BJ (cell line): ENCODE results near the gene PHETA2. TPM values are rescaled to one million over a fixed set of nuclear protein-coding genes. Genes with fewer than 3 reads are reported as not detected.
"Not testable (repeated sequence)": the region's sequence is repeated elsewhere in the genome, so short reads cannot be mapped to it uniquely, and the experiment has no call there.

Experiments
- CTCF ChIA-PET: fragments of 350-600 bp; formaldehyde crosslinking; extraction: SDS; loops from one replicate; lab custom pipeline; 2021; ENCODE audit warnings: antibody characterized with exemption, inconsistent platforms; lab: Yijun Ruan, JAX
- POLR2A ChIA-PET: fragments of 300-600 bp; sonication (Branson Sonifier 250); formaldehyde crosslinking; extraction: SDS; loops from one replicate; lab custom pipeline; 2021; ENCODE audit warnings: antibody characterized with exemption; lab: Charles Lee
- DNase-seq: peaks from one replicate; pipeline ENCODE4 v3.0.0-alpha.2; 2011; ENCODE audit warnings: low read depth
- H3K27me3 ChIP-seq: 2 replicates; pipeline ENCODE4 v1.6.0; 2011; ENCODE audit warnings: low read length; ENCODE audit not compliant: control insufficient read depth, insufficient read depth
- H3K36me3 ChIP-seq: 2 replicates; pipeline ENCODE4 v1.5.1; 2011; ENCODE audit warnings: low read length; ENCODE audit not compliant: control insufficient read depth, insufficient read depth
- H3K4me3 ChIP-seq: 2 replicates; pipeline ENCODE4 v1.5.1; 2011; ENCODE audit warnings: low read depth, mild to moderate bottlenecking, control low read depth, low read length
- CTCF ChIP-seq: IDR thresholded peaks from 2 replicates; pipeline ENCODE4 v1.5.1; 2011; ENCODE audit warnings: low read depth, mild to moderate bottlenecking, control low read depth, inconsistent platforms, low read length, moderate library complexity; ENCODE audit not compliant: insufficient read depth
- polyA plus RNA-seq: library from polyadenylated mRNA; depleted of rRNA; stranded (reverse); fragments of >200 nt; gene quantifications from 2 replicates; pipeline ENCODE4 v1.2.3, GENCODE V29; 2011; rRNA removed
- small RNA-seq: library from RNA; depleted of rRNA; stranded (forward); fragments of <200 nt; gene quantifications from one replicate; pipeline ENCODE3, GENCODE V24; 2012; ENCODE audit warnings: low replicate concordance, low read depth; ENCODE audit not compliant: insufficient read length

The PHETA2 gene
- polyA plus RNA-seq, 1 experiment, result 27.4 TPM

- no peak overlapping the region for H3K4me3 ChIP-seq
- no peak for TF ChIP-seq CTCF
- ChIA-PET POLR2A (no interaction called here), CTCF (no interaction called here)
- DNase-seq, result no peak
- H3K27me3 ChIP-seq, result no peaks in the 10 kb centered on the region
- no peaks in the 10 kb centered on the region for H3K36me3 ChIP-seq
Observed at GRCh38 chr22:42127606-42128005, 53.6 kb downstream of the PHETA2 start.

- H3K4me3 ChIP-seq, CTCF ChIA-PET, H3K36me3 ChIP-seq, H3K27me3 ChIP-seq, POLR2A ChIA-PET, DNase-seq: not testable (repeated sequence)
Observed at GRCh38 chr22:42128007-42128406, 54.0 kb downstream of the PHETA2 start.

Small RNAs within 50 kb of the gene (small RNA-seq; reads per million reads assigned to genes)
- not detected for gene SNORD13P1

Other genes starting within 250 kb of the PHETA2 start
- gene SREBF2, start 241.1 kb upstream of the PHETA2 start, polyA plus RNA-seq, result 20.3 and 26.2 TPM in 2 replicates
- not detected in 2 replicates for gene SHISA8, start 159.2 kb upstream of the PHETA2 start, polyA plus RNA-seq
- 0.06 and 0.16 TPM in 2 replicates for gene TNFRSF13C, start 147.4 kb upstream of the PHETA2 start, polyA plus RNA-seq
- gene CENPM, start 127.1 kb upstream of the PHETA2 start, polyA plus RNA-seq, result 18.6 and 30.4 TPM in 2 replicates
- 0.02 and 0.06 TPM in 2 replicates for gene SEPTIN3, start 104.8 kb upstream of the PHETA2 start, polyA plus RNA-seq
- gene WBP2NL, start 75.5 kb upstream of the PHETA2 start, polyA plus RNA-seq, result 0.17 and 0.22 TPM in 2 replicates
- 41.4 and 68.4 TPM in 2 replicates for gene NAGA, start 3.4 kb upstream of the PHETA2 start, polyA plus RNA-seq
- gene SMDT1, start 5.5 kb downstream of the PHETA2 start, polyA plus RNA-seq, result 32.3 and 35.7 TPM in 2 replicates
- 76.0 and 85.6 TPM in 2 replicates for gene NDUFA6, start 16.5 kb downstream of the PHETA2 start, polyA plus RNA-seq
- 0.54 and 0.77 TPM in 2 replicates for gene CYP2D6, start 56.6 kb downstream of the PHETA2 start, polyA plus RNA-seq
- 19.1 and 19.9 TPM in 2 replicates for gene TCF20, start 196.4 kb downstream of the PHETA2 start, polyA plus RNA-seq